ENCODE measurements around the gene DRICH1.
"Not testable (repeated sequence)": the region's sequence is repeated elsewhere in the genome, so short reads cannot be mapped to it uniquely, and the experiment has no call there.

The DRICH1 gene

DNA sequence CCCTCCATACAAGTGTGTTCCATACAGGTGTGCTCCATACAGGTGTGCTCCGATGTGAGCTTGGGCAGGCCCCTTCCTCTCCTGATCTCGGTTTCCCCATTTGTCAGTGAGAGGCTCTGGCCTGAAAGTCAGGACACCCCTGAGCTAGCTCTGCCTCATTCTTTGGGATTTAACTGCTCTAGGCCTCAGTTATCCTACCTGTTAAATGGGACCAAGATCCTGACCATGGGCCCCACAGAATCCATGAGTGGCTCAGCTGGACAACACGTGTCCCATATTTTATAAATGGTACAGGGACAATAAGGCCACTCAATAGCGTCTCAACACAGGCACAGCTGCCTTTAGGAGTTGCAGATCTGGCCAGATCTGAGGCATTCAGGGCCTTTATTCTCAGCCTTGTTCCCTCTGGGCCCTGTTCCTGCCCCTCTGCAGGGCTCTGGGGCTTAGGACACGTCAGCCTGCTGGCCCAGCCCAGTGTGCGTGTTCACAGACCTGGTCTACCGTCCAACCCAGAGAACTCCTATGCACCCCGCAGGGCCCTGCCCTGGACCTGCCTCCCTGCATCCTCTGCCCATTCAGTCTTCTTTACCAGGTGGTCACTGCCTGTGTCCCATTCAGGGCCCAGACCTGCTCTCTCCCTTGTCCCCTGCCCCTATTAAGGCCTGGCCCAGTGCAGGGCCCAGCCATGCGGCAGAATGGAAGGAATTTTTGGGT, 33.2 kb downstream of the DRICH1 start:
- no peaks in the 10 kb centered on the region for H3K9me3 ChIP-seq (ENCODE audit: control insufficient read depth, low read length)
- no peak overlapping the region for H3K4me3 ChIP-seq (ENCODE audit: insufficient read depth, low read depth, low read length, poor library complexity, severe bottlenecking)
- no peaks in the 10 kb centered on the region for H3K36me3 ChIP-seq (ENCODE audit: control insufficient read depth, insufficient read depth, low read length)
- H3K27me3 ChIP-seq (replicated peaks; ENCODE audit: control insufficient read depth, insufficient read depth, low read length, poor library complexity, severe bottlenecking), result no peaks in the 10 kb centered on the region
- H3K27ac ChIP-seq (ENCODE audit: insufficient read depth, low read length, poor library complexity, severe bottlenecking), result no peak overlapping the region
- H3K4me1 ChIP-seq (ENCODE audit: control insufficient read depth, insufficient read depth, low read length, poor library complexity, severe bottlenecking), result no peaks in the 10 kb centered on the region
- DNase-seq, result no peak

- not testable (repeated sequence) for H3K4me1 ChIP-seq (ENCODE audit: control insufficient read depth, insufficient read depth, low read length, poor library complexity, severe bottlenecking); H3K27ac ChIP-seq (ENCODE audit: insufficient read depth, low read length, poor library complexity, severe bottlenecking); H3K4me3 ChIP-seq (ENCODE audit: insufficient read depth, low read depth, low read length, poor library complexity, severe bottlenecking); H3K27me3 ChIP-seq (replicated peaks; ENCODE audit: control insufficient read depth, insufficient read depth, low read length, poor library complexity, severe bottlenecking); DNase-seq; H3K9me3 ChIP-seq (ENCODE audit: control insufficient read depth, low read length); H3K36me3 ChIP-seq (ENCODE audit: control insufficient read depth, insufficient read depth, low read length)
Observed at GRCh38 chr22:23597576-23598268, 34.4 kb downstream of the DRICH1 start.

- H3K27ac ChIP-seq (ENCODE audit: insufficient read depth, low read length, poor library complexity, severe bottlenecking); H3K27me3 ChIP-seq (replicated peaks; ENCODE audit: control insufficient read depth, insufficient read depth, low read length, poor library complexity, severe bottlenecking); H3K9me3 ChIP-seq (ENCODE audit: control insufficient read depth, low read length); H3K4me1 ChIP-seq (ENCODE audit: control insufficient read depth, insufficient read depth, low read length, poor library complexity, severe bottlenecking); H3K4me3 ChIP-seq (ENCODE audit: insufficient read depth, low read depth, low read length, poor library complexity, severe bottlenecking); DNase-seq; H3K36me3 ChIP-seq (ENCODE audit: control insufficient read depth, insufficient read depth, low read length): not testable (repeated sequence)
Observed at GRCh38 chr22:23595904-23596303, 36.2 kb downstream of the DRICH1 start.

DNA sequence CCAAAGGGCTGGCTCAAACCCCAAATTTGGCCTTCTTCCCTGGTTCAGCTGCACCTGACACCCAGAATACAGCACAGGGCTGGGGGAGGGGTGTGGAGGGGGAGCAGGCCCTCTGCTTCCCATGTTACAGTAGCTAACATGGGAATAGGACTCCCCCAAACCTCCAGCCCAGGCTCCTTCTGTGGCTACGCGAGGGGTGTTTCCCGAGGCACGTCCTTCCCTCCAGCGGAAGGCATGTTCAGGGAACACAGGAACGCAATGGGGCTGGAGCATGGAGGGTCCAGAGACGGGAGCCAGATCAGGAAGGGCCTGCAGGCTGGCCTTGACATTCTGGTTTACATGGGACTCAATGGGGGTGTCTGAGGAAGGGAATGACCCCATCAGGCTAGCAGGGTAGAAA, 40.3 kb downstream of the DRICH1 start:
- no peak overlapping the region for H3K4me3 ChIP-seq (ENCODE audit: insufficient read depth, low read depth, low read length, poor library complexity, severe bottlenecking)
- no peak overlapping the region for H3K27ac ChIP-seq (ENCODE audit: insufficient read depth, low read length, poor library complexity, severe bottlenecking)
- DNase-seq, result no peak
- H3K27me3 ChIP-seq (replicated peaks; ENCODE audit: control insufficient read depth, insufficient read depth, low read length, poor library complexity, severe bottlenecking), result no peaks in the 10 kb centered on the region
- H3K4me1 ChIP-seq (ENCODE audit: control insufficient read depth, insufficient read depth, low read length, poor library complexity, severe bottlenecking), result no peaks in the 10 kb centered on the region
- H3K9me3 ChIP-seq (ENCODE audit: control insufficient read depth, low read length), result no peaks in the 10 kb centered on the region
- no peaks in the 10 kb centered on the region for H3K36me3 ChIP-seq (ENCODE audit: control insufficient read depth, insufficient read depth, low read length)

DNA sequence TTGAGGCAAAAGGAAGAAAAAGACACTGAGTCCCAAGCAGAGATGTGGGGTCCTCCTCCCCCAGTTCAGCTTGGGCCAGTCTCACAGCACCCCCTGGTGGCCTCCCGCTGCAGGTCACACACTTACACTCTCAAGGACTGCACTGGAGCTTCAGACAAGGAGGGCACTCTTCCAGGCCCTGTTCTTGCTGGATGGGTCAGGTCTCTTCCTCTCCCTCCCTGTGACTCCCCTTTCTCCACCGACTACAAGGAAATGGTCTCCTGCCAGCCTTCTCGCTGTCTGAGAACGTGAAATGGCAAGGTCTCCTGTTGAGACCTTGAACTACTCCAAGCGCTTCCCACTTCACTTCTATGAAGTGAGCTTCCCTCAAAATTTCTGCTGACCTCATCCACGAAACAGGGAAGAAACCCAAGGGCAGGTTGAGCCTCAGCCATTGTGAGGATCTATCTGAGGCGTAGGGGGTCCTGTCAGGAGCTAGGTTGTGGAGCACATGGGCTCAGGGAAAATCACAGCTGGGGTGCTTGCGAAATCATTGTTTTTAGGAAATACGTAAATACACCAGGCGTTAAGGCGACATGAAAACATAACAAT, 40.8 kb downstream of the DRICH1 start:
- Histone ChIP-seq H3K36me3 (ENCODE audit: control insufficient read depth, insufficient read depth, low read length) (no peaks in the 10 kb centered on the region), H3K27ac (ENCODE audit: insufficient read depth, low read length, poor library complexity, severe bottlenecking) (no peak overlapping the region), H3K4me3 (ENCODE audit: insufficient read depth, low read depth, low read length, poor library complexity, severe bottlenecking) (no peak overlapping the region), H3K9me3 (ENCODE audit: control insufficient read depth, low read length) (no peaks in the 10 kb centered on the region), H3K27me3 (replicated peaks; ENCODE audit: control insufficient read depth, insufficient read depth, low read length, poor library complexity, severe bottlenecking) (no peaks in the 10 kb centered on the region), H3K4me1 (ENCODE audit: control insufficient read depth, insufficient read depth, low read length, poor library complexity, severe bottlenecking) (no peaks in the 10 kb centered on the region)
- peak in 1 of 3 donors; percentile 15 for DNase-seq

GRCh38 chr22:23583836-23584235, 48.3 kb downstream of the DRICH1 start:
- H3K27me3 ChIP-seq (replicated peaks; ENCODE audit: control insufficient read depth, insufficient read depth, low read length, poor library complexity, severe bottlenecking), result peaks cover 12% of the 10 kb centered on the region
- no peak overlapping the region for H3K27ac ChIP-seq (ENCODE audit: insufficient read depth, low read length, poor library complexity, severe bottlenecking)
- no peaks in the 10 kb centered on the region for H3K9me3 ChIP-seq (ENCODE audit: control insufficient read depth, low read length)
- no peaks in the 10 kb centered on the region for H3K36me3 ChIP-seq (ENCODE audit: control insufficient read depth, insufficient read depth, low read length)
- no peak for DNase-seq
- no peak overlapping the region for H3K4me3 ChIP-seq (ENCODE audit: insufficient read depth, low read depth, low read length, poor library complexity, severe bottlenecking)
- H3K4me1 ChIP-seq (ENCODE audit: control insufficient read depth, insufficient read depth, low read length, poor library complexity, severe bottlenecking), result no peaks in the 10 kb centered on the region

GRCh38 chr22:23583153-23583552, 49.0 kb downstream of the DRICH1 start:
- DNase-seq, result no peak
- H3K27ac ChIP-seq (ENCODE audit: insufficient read depth, low read length, poor library complexity, severe bottlenecking), result no peak overlapping the region
- H3K4me1 ChIP-seq (ENCODE audit: control insufficient read depth, insufficient read depth, low read length, poor library complexity, severe bottlenecking), result no peaks in the 10 kb centered on the region
- H3K9me3 ChIP-seq (ENCODE audit: control insufficient read depth, low read length), result no peaks in the 10 kb centered on the region
- peaks cover 12% of the 10 kb centered on the region for H3K27me3 ChIP-seq (replicated peaks; ENCODE audit: control insufficient read depth, insufficient read depth, low read length, poor library complexity, severe bottlenecking)
- H3K36me3 ChIP-seq (ENCODE audit: control insufficient read depth, insufficient read depth, low read length), result no peaks in the 10 kb centered on the region
- no peak overlapping the region for H3K4me3 ChIP-seq (ENCODE audit: insufficient read depth, low read depth, low read length, poor library complexity, severe bottlenecking)

- Histone ChIP-seq H3K4me3 (ENCODE audit: insufficient read depth, low read depth, low read length, poor library complexity, severe bottlenecking) (no peak overlapping the region), H3K36me3 (ENCODE audit: control insufficient read depth, insufficient read depth, low read length) (no peaks in the 10 kb centered on the region), H3K9me3 (ENCODE audit: control insufficient read depth, low read length) (no peaks in the 10 kb centered on the region), H3K27ac (ENCODE audit: insufficient read depth, low read length, poor library complexity, severe bottlenecking) (no peak overlapping the region), H3K4me1 (ENCODE audit: control insufficient read depth, insufficient read depth, low read length, poor library complexity, severe bottlenecking) (no peaks in the 10 kb centered on the region), H3K27me3 (replicated peaks; ENCODE audit: control insufficient read depth, insufficient read depth, low read length, poor library complexity, severe bottlenecking) (peaks cover 12% of the 10 kb centered on the region)
- no peak for DNase-seq
Observed at GRCh38 chr22:23581260-23581650, 50.9 kb downstream of the DRICH1 start.

- Histone ChIP-seq H3K4me1 (ENCODE audit: control insufficient read depth, insufficient read depth, low read length, poor library complexity, severe bottlenecking) (no peaks in the 10 kb centered on the region), H3K27ac (ENCODE audit: insufficient read depth, low read length, poor library complexity, severe bottlenecking) (no peak overlapping the region), H3K9me3 (ENCODE audit: control insufficient read depth, low read length) (no peaks in the 10 kb centered on the region), H3K27me3 (replicated peaks; ENCODE audit: control insufficient read depth, insufficient read depth, low read length, poor library complexity, severe bottlenecking) (peaks cover 12% of the 10 kb centered on the region), H3K36me3 (ENCODE audit: control insufficient read depth, insufficient read depth, low read length) (no peaks in the 10 kb centered on the region), H3K4me3 (ENCODE audit: insufficient read depth, low read depth, low read length, poor library complexity, severe bottlenecking) (no peak overlapping the region)
- no peak for DNase-seq
Observed at GRCh38 chr22:23580576-23581259, 51.4 kb downstream of the DRICH1 start.
